HepG2 (cell line): ENCODE data around the gene PRDX2. TPM values are rescaled to one million over a fixed set of nuclear protein-coding genes. Genes with fewer than 3 reads are reported as not detected.

Experiments used
- ELF4 ChIP-seq: sonication (generic); formaldehyde crosslinking; IDR thresholded peaks from 2 replicates; pipeline ENCODE4 v1.5.0; 2020; ENCODE audit warnings: missing genetic modification reagents, mild to moderate bottlenecking, moderate library complexity, borderline replicate concordance
- HOXD1 ChIP-seq: sonication (generic); formaldehyde crosslinking; IDR thresholded peaks from 2 replicates; pipeline ENCODE4 v1.5.0; 2020; ENCODE audit warnings: missing genetic modification reagents
- JUND ChIP-seq: sonication (generic); formaldehyde crosslinking; IDR thresholded peaks from 2 replicates; pipeline ENCODE4 v1.8.0; 2022; ENCODE audit warnings: mild to moderate bottlenecking, missing genetic modification reagents
- KLF6 ChIP-seq: IDR thresholded peaks from 2 replicates; pipeline ENCODE4 v1.8.0; 2016; ENCODE audit warnings: missing biosample characterization, missing genetic modification reagents
- NFE2L1 ChIP-seq: sonication (generic); formaldehyde crosslinking; IDR thresholded peaks from 2 replicates; pipeline ENCODE4 v1.4.0; 2020; ENCODE audit warnings: missing genetic modification reagents, mild to moderate bottlenecking, borderline replicate concordance
- NPAS2 ChIP-seq: sonication (generic); formaldehyde crosslinking; IDR thresholded peaks from 2 replicates; pipeline ENCODE4 v1.8.0; 2022; ENCODE audit warnings: mild to moderate bottlenecking, missing genetic modification reagents, borderline replicate concordance
- PAWR ChIP-seq: sonication (generic); formaldehyde crosslinking; IDR thresholded peaks from 2 replicates; pipeline ENCODE4 v1.4.0; 2020; ENCODE audit warnings: missing genetic modification reagents, mild to moderate bottlenecking, borderline replicate concordance
- PCBP2 ChIP-seq: fragments of 200-400 bp; formaldehyde crosslinking; optimal IDR thresholded peaks from 2 replicates; pipeline ENCODE3; 2018; ENCODE audit warnings: low read length, low read depth; ENCODE audit not compliant: poor library complexity, severe bottlenecking
- PRDM4 ChIP-seq: sonication (generic); formaldehyde crosslinking; IDR thresholded peaks from 2 replicates; pipeline ENCODE4 v1.9.0; 2021; ENCODE audit warnings: missing genetic modification reagents, borderline replicate concordance
- REL ChIP-seq: sonication (generic); formaldehyde crosslinking; conservative IDR thresholded peaks from 2 replicates; pipeline ENCODE4 v1.8.0; 2022; ENCODE audit warnings: mild to moderate bottlenecking, missing genetic modification reagents, moderate library complexity
- RELA ChIP-seq: sonication (generic); formaldehyde crosslinking; IDR thresholded peaks from 2 replicates; pipeline ENCODE4 v1.4.0; 2020; ENCODE audit warnings: missing genetic modification reagents
- TBP ChIP-seq: sonication (generic); formaldehyde crosslinking; IDR thresholded peaks from 2 replicates; pipeline ENCODE4 v1.5.0; 2020; ENCODE audit warnings: missing genetic modification reagents
- ZNF136 ChIP-seq: sonication (generic); formaldehyde crosslinking; IDR thresholded peaks from 2 replicates; pipeline ENCODE4 v1.8.1; 2022; ENCODE audit warnings: low read depth, mild to moderate bottlenecking, moderate library complexity, missing genetic modification reagents
- ZNF709 ChIP-seq: sonication (generic); formaldehyde crosslinking; IDR thresholded peaks from 2 replicates; pipeline ENCODE4 v1.5.0; 2020; ENCODE audit warnings: mild to moderate bottlenecking, missing genetic modification reagents
- ZNF746 ChIP-seq: sonication (generic); formaldehyde crosslinking; IDR thresholded peaks from 2 replicates; pipeline ENCODE4 v1.8.0; 2022; ENCODE audit warnings: mild to moderate bottlenecking, missing genetic modification reagents
- ZNF841 ChIP-seq: sonication (generic); formaldehyde crosslinking; IDR thresholded peaks from 2 replicates; pipeline ENCODE4 v1.8.1; 2023; ENCODE audit warnings: missing genetic modification reagents, borderline replicate concordance
- polyA plus RNA-seq, 8 experiments: library from polyadenylated mRNA; depleted of rRNA in 3 of 8; stranded (reverse) in 7 of 8; unstranded in 1 of 8; fragments of >200 nt; fragmentation: Illumina TruSeq in 4 of 8; extraction: Trizol in 4 of 8; gene quantifications; 2 replicates each; pipeline versions ENCODE4 v1.2.1 to v1.2.3, GENCODE V29; 2011 to 2016; ENCODE audit warnings: low read depth in 4 of 8, missing spikeins in 1 of 8, mixed read lengths in 1 of 8; ENCODE audit not compliant: insufficient read depth in 1 of 8
- total RNA-seq, 5 experiments: library from RNA; depleted of rRNA; stranded (reverse); fragments of >200 nt; fragmentation: Illumina TruSeq; extraction: Trizol; gene quantifications; 2 replicates each; pipeline ENCODE4 v1.2.3, GENCODE V29; 2016; ENCODE audit warnings: low read depth in 1 of 5
- TF ChIP-seq, protein P1 (sequence below): sonication (generic); formaldehyde crosslinking; IDR thresholded peaks from 2 replicates; pipeline ENCODE4 v1.4.0; 2020; ENCODE audit warnings: missing genetic modification reagents, mild to moderate bottlenecking, borderline replicate concordance
- TF ChIP-seq, protein P2 (sequence below): sonication (generic); formaldehyde crosslinking; IDR thresholded peaks from 2 replicates; pipeline ENCODE4 v1.8.0; 2022; ENCODE audit warnings: mild to moderate bottlenecking, missing genetic modification reagents
- TF ChIP-seq, protein P3 (sequence below): sonication (generic); formaldehyde crosslinking; IDR thresholded peaks from 2 replicates; pipeline ENCODE4 v1.5.1; 2020; ENCODE audit warnings: mild to moderate bottlenecking, missing genetic modification reagents

Gene PRDX2
- total and polyA plus RNA-seq, 2 of the 13 experiments (the other 11 are each of a cell fraction or from before 2014, with no cell fraction given): 218 to 381 TPM

GRCh38 chr19:12801466-12802266 lies at the start of gene PRDX2, which contains the start of gene THSD8 (continued):
- TF ChIP-seq PRDM4 (no peak), ZNF746 (no peak), NPAS2 (CRISPR knock-in tag) (no peak), PCBP2 (no peak), ZNF136 (peak; percentile 69; the same call in 1 of the 2 replicates), KLF6 (CRISPR knock-in tag) (no peak), PAWR (0 out of 2 replicates have a peak, but pooled peaks have one; percentile 40), TBP (CRISPR knock-in tag) (peak; percentile 38; the same call in 1 of the 2 replicates), ZNF841 (CRISPR knock-in tag) (no peak; the same call in 1 of the 2 replicates), HOXD1 (CRISPR knock-in tag) (no peak), RELA (CRISPR knock-in tag) (no peak), ELF4 (CRISPR knock-in tag) (no peak), JUND (CRISPR knock-in tag) (no peak), NFE2L1 (CRISPR knock-in tag) (no peak; the same call in 1 of the 2 replicates), REL (CRISPR knock-in tag) (no peak; the same call in 1 of the 2 replicates), ZNF709 (peak; percentile 87)
- TF ChIP-seq, protein P1, sequence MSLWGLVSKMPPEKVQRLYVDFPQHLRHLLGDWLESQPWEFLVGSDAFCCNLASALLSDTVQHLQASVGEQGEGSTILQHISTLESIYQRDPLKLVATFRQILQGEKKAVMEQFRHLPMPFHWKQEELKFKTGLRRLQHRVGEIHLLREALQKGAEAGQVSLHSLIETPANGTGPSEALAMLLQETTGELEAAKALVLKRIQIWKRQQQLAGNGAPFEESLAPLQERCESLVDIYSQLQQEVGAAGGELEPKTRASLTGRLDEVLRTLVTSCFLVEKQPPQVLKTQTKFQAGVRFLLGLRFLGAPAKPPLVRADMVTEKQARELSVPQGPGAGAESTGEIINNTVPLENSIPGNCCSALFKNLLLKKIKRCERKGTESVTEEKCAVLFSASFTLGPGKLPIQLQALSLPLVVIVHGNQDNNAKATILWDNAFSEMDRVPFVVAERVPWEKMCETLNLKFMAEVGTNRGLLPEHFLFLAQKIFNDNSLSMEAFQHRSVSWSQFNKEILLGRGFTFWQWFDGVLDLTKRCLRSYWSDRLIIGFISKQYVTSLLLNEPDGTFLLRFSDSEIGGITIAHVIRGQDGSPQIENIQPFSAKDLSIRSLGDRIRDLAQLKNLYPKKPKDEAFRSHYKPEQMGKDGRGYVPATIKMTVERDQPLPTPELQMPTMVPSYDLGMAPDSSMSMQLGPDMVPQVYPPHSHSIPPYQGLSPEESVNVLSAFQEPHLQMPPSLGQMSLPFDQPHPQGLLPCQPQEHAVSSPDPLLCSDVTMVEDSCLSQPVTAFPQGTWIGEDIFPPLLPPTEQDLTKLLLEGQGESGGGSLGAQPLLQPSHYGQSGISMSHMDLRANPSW: peak; percentile 61; the same call in 1 of the 2 replicates
- TF ChIP-seq, protein P2, sequence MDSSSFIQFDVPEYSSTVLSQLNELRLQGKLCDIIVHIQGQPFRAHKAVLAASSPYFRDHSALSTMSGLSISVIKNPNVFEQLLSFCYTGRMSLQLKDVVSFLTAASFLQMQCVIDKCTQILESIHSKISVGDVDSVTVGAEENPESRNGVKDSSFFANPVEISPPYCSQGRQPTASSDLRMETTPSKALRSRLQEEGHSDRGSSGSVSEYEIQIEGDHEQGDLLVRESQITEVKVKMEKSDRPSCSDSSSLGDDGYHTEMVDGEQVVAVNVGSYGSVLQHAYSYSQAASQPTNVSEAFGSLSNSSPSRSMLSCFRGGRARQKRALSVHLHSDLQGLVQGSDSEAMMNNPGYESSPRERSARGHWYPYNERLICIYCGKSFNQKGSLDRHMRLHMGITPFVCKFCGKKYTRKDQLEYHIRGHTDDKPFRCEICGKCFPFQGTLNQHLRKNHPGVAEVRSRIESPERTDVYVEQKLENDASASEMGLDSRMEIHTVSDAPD (CRISPR knock-in tag): no peak
- TF ChIP-seq, protein P3, sequence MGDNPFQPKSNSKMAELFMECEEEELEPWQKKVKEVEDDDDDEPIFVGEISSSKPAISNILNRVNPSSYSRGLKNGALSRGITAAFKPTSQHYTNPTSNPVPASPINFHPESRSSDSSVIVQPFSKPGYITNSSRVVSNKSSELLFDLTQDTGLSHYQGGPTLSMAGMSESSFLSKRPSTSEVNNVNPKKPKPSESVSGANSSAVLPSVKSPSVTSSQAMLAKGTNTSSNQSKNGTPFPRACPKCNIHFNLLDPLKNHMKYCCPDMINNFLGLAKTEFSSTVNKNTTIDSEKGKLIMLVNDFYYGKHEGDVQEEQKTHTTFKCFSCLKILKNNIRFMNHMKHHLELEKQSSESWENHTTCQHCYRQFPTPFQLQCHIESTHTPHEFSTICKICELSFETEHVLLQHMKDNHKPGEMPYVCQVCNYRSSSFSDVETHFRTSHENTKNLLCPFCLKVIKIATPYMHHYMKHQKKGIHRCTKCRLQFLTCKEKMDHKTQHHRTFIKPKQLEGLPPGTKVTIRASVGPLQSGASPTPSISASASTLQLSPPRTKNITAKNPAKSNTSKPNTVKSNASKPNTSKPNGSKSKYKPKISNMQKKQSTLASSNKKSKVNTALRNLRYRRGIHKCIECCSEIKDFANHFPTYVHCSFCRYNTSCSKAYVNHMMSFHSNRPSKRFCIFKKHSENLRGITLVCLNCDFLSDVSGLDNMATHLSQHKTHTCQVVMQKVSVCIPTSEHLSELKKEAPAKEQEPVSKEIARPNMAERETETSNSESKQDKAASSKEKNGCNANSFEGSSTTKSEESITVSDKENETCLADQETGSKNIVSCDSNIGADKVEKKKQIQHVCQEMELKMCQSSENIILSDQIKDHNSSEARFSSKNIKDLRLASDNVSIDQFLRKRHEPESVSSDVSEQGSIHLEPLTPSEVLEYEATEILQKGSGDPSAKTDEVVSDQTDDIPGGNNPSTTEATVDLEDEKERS (CRISPR knock-in tag): peak; percentile 79; the same call in 1 of the 2 replicates
